NCI-H1048 (cell line): ENCODE measurements around the gene CFD.
"Not testable (repeated sequence)": the region's sequence is repeated elsewhere in the genome, so short reads cannot be mapped to it uniquely, and the experiment has no call there.

ENCODE experiments used
- DNase-seq: peaks from one replicate; lab custom pipeline; 2025; lab: John Stamatoyannopoulos, UW

CFD gene

GRCh38 chr19:858868-859843 is at the start of gene CFD:
TSS of gene CFD (plus strand) at chr19:859664. CDS start at chr19:859690, 26 bp downstream.
- no peak for DNase-seq

GRCh38 chr19:810077-810855 is 49.2 kb upstream of the CFD start:
- DNase-seq = no peak

GRCh38 chr19:810883-811489 is 48.5 kb upstream of the CFD start:
- DNase-seq = no peak

- no peak for DNase-seq
Observed at GRCh38 chr19:811506-812048, 47.9 kb upstream of the CFD start.

GRCh38 chr19:812049-812746 is 47.3 kb upstream of the CFD start:
- DNase-seq = no peak

GRCh38 chr19:812747-813218 is 46.7 kb upstream of the CFD start:
- DNase-seq = no peak

GRCh38 chr19:813219-814151 is 46.0 kb upstream of the CFD start:
- DNase-seq = no peak

GRCh38 chr19:814152-815078 is 45.0 kb upstream of the CFD start:
- no peak for DNase-seq

GRCh38 chr19:815079-815774 is 44.2 kb upstream of the CFD start:
- no peak for DNase-seq

- DNase-seq = no peak
Observed at GRCh38 chr19:815775-816499, 43.5 kb upstream of the CFD start.

GRCh38 chr19:816500-816857 is 43.0 kb upstream of the CFD start:
- no peak for DNase-seq

- DNase-seq = not testable (repeated sequence)
Observed at GRCh38 chr19:820212-820611, 39.3 kb upstream of the CFD start.

GRCh38 chr19:821231-821824 is 38.1 kb upstream of the CFD start:
- DNase-seq = no peak

GRCh38 chr19:821825-822503 is 37.5 kb upstream of the CFD start, which contains the start of gene PLPPR3:
TSS of gene PLPPR3 (minus strand) at chr19:821955. CDS start at chr19:821559, 396 bp downstream.
- DNase-seq = no peak

GRCh38 chr19:823565-824121 is 35.8 kb upstream of the CFD start:
- DNase-seq = no peak

- DNase-seq = no peak
Observed at GRCh38 chr19:824885-825284, 34.6 kb upstream of the CFD start.
